Upper lobe of left lung (tissue), 4 donors: ENCODE results near the gene IWS1.

Source experiments
- CTCF ChIP-seq, 6 experiments: fragments of 450-650 bp in 4 of 6; fragments of 200-600 bp in 2 of 6; sonication (generic) in 2 of 6; IDR thresholded peaks; one replicate each; pipeline ENCODE4 v1.5.1; 2016 to 2019; ENCODE audit warnings: antibody characterized with exemption in 6 of 6
- POLR2AphosphoS5 ChIP-seq, 2 donors: sonication (generic); formaldehyde crosslinking; IDR thresholded peaks; one replicate each; pipeline ENCODE4 v1.5.1; 2017; ENCODE audit warnings: antibody characterized with exemption in 2 of 2

GRCh38 chr2:127511090-127511695, 15.1 kb downstream of the IWS1 start:
- TF ChIP-seq CTCF (IDR thresholded peaks at IDR 0.05) (no peak), POLR2AphosphoS5 (IDR thresholded peaks at IDR 0.05) (no peak)
